Fibroblast of lung (primary cell): Measurements from ENCODE around the gene KBTBD13. TPM values are rescaled to one million over a fixed set of nuclear protein-coding genes. Genes with fewer than 3 reads are reported as not detected.
A peak's percentile ranks its signal among the peaks of the same experiment; 100 is the strongest.

Source experiments
- DNase-seq, 2 donors: peaks; one replicate each; pipeline versions ENCODE4 v3.0.0 to v3.0.0-alpha.2; 2010; ENCODE audit warnings: low read depth in 2 of 2
- H2AFZ ChIP-seq: 2 replicates; pipeline ENCODE4 v1.5.1; 2012; ENCODE audit warnings: low read length, control low read depth, inconsistent platforms
- H3K27ac ChIP-seq: 2 replicates; pipeline ENCODE4 v1.5.1; 2011; ENCODE audit warnings: low read length, control low read depth; ENCODE audit not compliant: insufficient read depth
- H3K27me3 ChIP-seq: 2 replicates; pipeline ENCODE4 v1.5.1; 2011; ENCODE audit warnings: mild to moderate bottlenecking, low read length; ENCODE audit not compliant: control insufficient read depth, insufficient read depth
- H3K36me3 ChIP-seq: 2 replicates; pipeline ENCODE4 v1.5.1; 2011; ENCODE audit warnings: low read length; ENCODE audit not compliant: control insufficient read depth, insufficient read depth
- H3K4me1 ChIP-seq: 2 replicates; pipeline ENCODE4 v1.5.1; 2011; ENCODE audit warnings: low read length; ENCODE audit not compliant: control insufficient read depth, insufficient read depth; ENCODE audit errors: extremely low read depth
- H3K4me2 ChIP-seq: 2 replicates; pipeline ENCODE4 v1.5.1; 2011; ENCODE audit warnings: low read length, control low read depth; ENCODE audit not compliant: insufficient read depth; ENCODE audit errors: extremely low read depth
- H3K4me3 ChIP-seq, 4 experiments: fragments of 200-600 bp in 1 of 4; sonication (generic) in 1 of 4; replicated peaks in 1 of 4; 2 replicates each; pipeline ENCODE4 v1.5.1; 2011 to 2016; ENCODE audit warnings: low read length in 4 of 4, low read depth in 3 of 4, mild to moderate bottlenecking in 3 of 4, control low read depth in 2 of 4, inconsistent platforms in 1 of 4, mixed read lengths in 1 of 4; ENCODE audit not compliant: insufficient read depth in 1 of 4; ENCODE audit errors: control extremely low read depth in 1 of 4
- H3K79me2 ChIP-seq: 2 replicates; pipeline ENCODE4 v1.5.1; 2012; ENCODE audit warnings: mild to moderate bottlenecking, low read length, inconsistent platforms; ENCODE audit not compliant: control insufficient read depth, insufficient read depth
- H3K9ac ChIP-seq: 2 replicates; pipeline ENCODE4 v1.5.1; 2011; ENCODE audit warnings: mild to moderate bottlenecking, low read length, control low read depth; ENCODE audit not compliant: insufficient read depth
- H3K9me3 ChIP-seq: 2 replicates; pipeline ENCODE4 v1.5.1; 2012; ENCODE audit warnings: low read depth, low read length; ENCODE audit not compliant: control insufficient read depth, insufficient read depth
- H4K20me1 ChIP-seq: 2 replicates; pipeline ENCODE4 v1.5.1; 2011; ENCODE audit warnings: low read length; ENCODE audit not compliant: control insufficient read depth, insufficient read depth; ENCODE audit errors: extremely low read depth
- CTCF ChIP-seq, 2 donors: IDR thresholded peaks in 1 of 2; conservative IDR thresholded peaks in 1 of 2; 1 replicate in 1 of 2; 2 replicates in 1 of 2; pipeline ENCODE4 v1.5.1; 2011 to 2012; ENCODE audit warnings: low read length in 2 of 2, control low read depth in 1 of 2, inconsistent platforms in 1 of 2, low read depth in 1 of 2, mild to moderate bottlenecking in 1 of 2
- EZH2 ChIP-seq: IDR thresholded peaks from 2 replicates; pipeline ENCODE4 v1.5.1; 2012; ENCODE audit warnings: low read length, control low read depth, mild to moderate bottlenecking; ENCODE audit errors: missing control alignments
- polyA plus RNA-seq, 2 donors: library from polyadenylated mRNA; depleted of rRNA in 1 of 2; stranded (reverse) in 1 of 2; unstranded in 1 of 2; fragments of >200 nt; gene quantifications; 2 replicates each; pipeline ENCODE4 v1.2.1, GENCODE V29; 2011 to 2012; ENCODE audit warnings: missing spikeins in 1 of 2
- total RNA-seq: library from RNA; depleted of rRNA; stranded (reverse); fragments of >200 nt; gene quantifications from 2 replicates; pipeline ENCODE4 v1.2.1, GENCODE V29; 2014

KBTBD13 gene
- total and polyA plus RNA-seq, 2 donors (not counting 1 experiment from before 2014, with no cell fraction given): 0.02 TPM; not detected in 1

- H3K4me3 ChIP-seq: no peak overlapping the region
- H3K4me1 ChIP-seq: peaks cover 20% of the 10 kb centered on the region
- peak in 1 of 2 donors; percentile 56 for DNase-seq
- no peaks in the 10 kb centered on the region for H3K27me3 ChIP-seq
- H4K20me1 ChIP-seq: no peaks in the 10 kb centered on the region
- no peaks in the 10 kb centered on the region for H3K36me3 ChIP-seq
- no peaks in the 10 kb centered on the region for H3K79me2 ChIP-seq
- H2AFZ ChIP-seq: no peak overlapping the region
- H3K27ac ChIP-seq: no peak overlapping the region
- no peak overlapping the region for H3K4me2 ChIP-seq
- no peaks in the 10 kb centered on the region for H3K9me3 ChIP-seq
- H3K9ac ChIP-seq: no peak overlapping the region
- TF ChIP-seq EZH2 (no peak), CTCF (conservative IDR thresholded peaks at IDR 0.05 in 1 of 2, IDR thresholded peaks at IDR 0.05 in 1 of 2; ENCODE audit: low read depth in 1 of 2, low read length in 2 of 2) (no peak)
Observed at GRCh38 chr15:65087873-65088642, 11.5 kb downstream of the KBTBD13 start.

GRCh38 chr15:65088643-65089021 lies 12.1 kb downstream of the KBTBD13 start:
- H4K20me1 ChIP-seq: no peaks in the 10 kb centered on the region
- H3K36me3 ChIP-seq: no peaks in the 10 kb centered on the region
- DNase-seq: no peak
- H3K4me1 ChIP-seq: peaks cover 20% of the 10 kb centered on the region
- H3K27ac ChIP-seq: no peak overlapping the region
- H3K9ac ChIP-seq: no peak overlapping the region
- H2AFZ ChIP-seq: no peak overlapping the region
- no peaks in the 10 kb centered on the region for H3K9me3 ChIP-seq
- no peak for TF ChIP-seq EZH2
- TF ChIP-seq CTCF (conservative IDR thresholded peaks at IDR 0.05 in 1 of 2, IDR thresholded peaks at IDR 0.05 in 1 of 2; ENCODE audit: low read depth in 1 of 2, low read length in 2 of 2): no peak
- no peak overlapping the region for H3K4me3 ChIP-seq
- H3K4me2 ChIP-seq: no peak overlapping the region
- no peaks in the 10 kb centered on the region for H3K79me2 ChIP-seq
- H3K27me3 ChIP-seq: no peaks in the 10 kb centered on the region

- H3K9me3 ChIP-seq: no peaks in the 10 kb centered on the region
- no peak overlapping the region for H3K27ac ChIP-seq
- no peaks in the 10 kb centered on the region for H3K27me3 ChIP-seq
- no peak for TF ChIP-seq EZH2
- TF ChIP-seq CTCF (conservative IDR thresholded peaks at IDR 0.05 in 1 of 2, IDR thresholded peaks at IDR 0.05 in 1 of 2; ENCODE audit: low read depth in 1 of 2, low read length in 2 of 2): no peak
- no peaks in the 10 kb centered on the region for H4K20me1 ChIP-seq
- peak overlapping the region; percentile 45 for H3K4me2 ChIP-seq
- H3K9ac ChIP-seq: no peak overlapping the region
- H3K79me2 ChIP-seq: no peaks in the 10 kb centered on the region
- peak in 1 of 2 donors; percentile 92 for DNase-seq
- no peak overlapping the region for H2AFZ ChIP-seq
- no peaks in the 10 kb centered on the region for H3K36me3 ChIP-seq
- H3K4me3 ChIP-seq: no peak overlapping the region
- peaks cover 20% of the 10 kb centered on the region for H3K4me1 ChIP-seq
Observed at GRCh38 chr15:65089206-65089824, 12.8 kb downstream of the KBTBD13 start.
